Measurements from ENCODE around the gene OSBPL8. TPM values are rescaled to one million over a fixed set of nuclear protein-coding genes. Genes with fewer than 3 reads are reported as not detected.
A peak's percentile ranks its signal among the peaks of the same experiment; 100 is the strongest.

Gene OSBPL8
- total and polyA plus RNA-seq, 5 experiments from 2014 or later, result 103 to 143 (median 114) TPM

DNA sequence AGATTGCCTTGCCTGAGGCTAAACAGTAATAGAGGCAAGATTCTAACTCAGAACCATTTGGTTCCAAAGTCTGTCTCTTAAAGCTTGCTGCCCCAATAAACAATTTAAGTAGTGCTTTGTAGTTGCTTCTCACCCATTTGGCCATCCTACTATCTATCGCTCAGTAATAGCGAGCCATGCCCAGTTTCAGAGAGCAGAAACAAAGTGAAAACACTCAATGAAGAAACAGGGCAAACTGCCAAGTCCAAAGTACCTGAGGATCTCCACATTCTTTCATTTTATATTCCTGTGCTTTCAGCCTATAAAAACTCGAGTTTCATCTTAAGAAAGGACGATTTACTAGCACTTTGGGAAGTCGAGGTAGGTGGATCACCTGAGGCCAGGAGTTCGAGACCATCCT is 108.0 kb downstream of the OSBPL8 start:
- no peak overlapping the region for H3K4me3 Mint-ChIP-seq
- H3K27ac Mint-ChIP-seq, result no peak overlapping the region
- H3K9me3 Mint-ChIP-seq, result no peaks in the 10 kb centered on the region
- peaks cover 13 to 30% (median 19%) of the 10 kb centered on the region in 4 donors for H3K4me1 Mint-ChIP-seq
- no peak for DNase-seq
- H3K27me3 Mint-ChIP-seq, result no peaks in the 10 kb centered on the region
- POLR2A ChIA-PET, result no interaction called here
- ATAC-seq, result no peak
- H3K36me3 Mint-ChIP-seq, result peaks cover 9 to 40% (median 24%) of the 10 kb centered on the region in 3 donors

DNA sequence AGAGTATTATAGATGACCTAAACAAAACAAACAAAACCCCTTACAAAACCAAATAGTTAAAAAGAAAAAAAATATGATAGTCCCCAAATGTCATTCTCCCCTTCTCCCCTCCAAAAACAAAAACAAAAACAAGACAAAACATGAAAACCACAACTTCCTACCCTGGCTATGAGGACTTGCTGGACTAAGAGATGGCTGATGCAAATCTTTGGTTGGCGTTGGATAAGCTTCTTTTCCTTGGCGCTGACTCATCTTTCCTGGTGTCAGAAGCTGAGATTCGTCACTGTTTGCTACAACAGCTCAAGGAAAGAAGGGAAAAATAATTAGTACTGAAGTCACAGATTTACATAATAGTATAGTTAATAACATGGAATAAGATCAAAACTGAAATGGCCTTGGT is 108.9 kb downstream of the OSBPL8 start:
- POLR2A ChIA-PET, result no interaction called here
- Mint-ChIP-seq H3K4me3 (no peak overlapping the region), H3K27ac (peak overlapping the region in 2 of 10 donors; percentile 65 to 72), H3K36me3 (peaks cover 9 to 45% (median 24%) of the 10 kb centered on the region in 3 donors), H3K9me3 (no peaks in the 10 kb centered on the region), H3K4me1 (peaks cover 14 to 28% (median 23%) of the 10 kb centered on the region in 4 donors), H3K27me3 (no peaks in the 10 kb centered on the region)
- DNase-seq (no peak), ATAC-seq (no peak)

GRCh38 chr12:76449993-76450392 is 109.6 kb downstream of the OSBPL8 start:
- Mint-ChIP-seq H3K9me3 (no peaks in the 10 kb centered on the region), H3K27me3 (no peaks in the 10 kb centered on the region), H3K4me3 (no peak overlapping the region), H3K27ac (no peak overlapping the region), H3K4me1 (peaks cover 17 to 31% (median 30%) of the 10 kb centered on the region in 4 donors), H3K36me3 (peaks cover 9 to 45% (median 24%) of the 10 kb centered on the region in 3 donors)
- POLR2A ChIA-PET, result no interaction called here
- DNase-seq (no peak), ATAC-seq (no peak)

GRCh38 chr12:76449583-76449982 is 110.0 kb downstream of the OSBPL8 start:
- Mint-ChIP-seq H3K27me3 (no peaks in the 10 kb centered on the region), H3K36me3 (peaks cover 9 to 45% (median 24%) of the 10 kb centered on the region in 3 donors), H3K4me3 (no peak overlapping the region), H3K9me3 (no peaks in the 10 kb centered on the region), H3K27ac (no peak overlapping the region), H3K4me1 (peaks cover 17 to 34% (median 33%) of the 10 kb centered on the region in 4 donors)
- no peak for ATAC-seq
- POLR2A ChIA-PET, result no interaction called here
- no peak for DNase-seq

- Mint-ChIP-seq H3K4me1 (peaks cover 20 to 39% (median 39%) of the 10 kb centered on the region in 4 donors), H3K36me3 (peaks cover 9 to 45% (median 24%) of the 10 kb centered on the region in 3 donors), H3K27ac (no peak overlapping the region), H3K4me3 (no peak overlapping the region), H3K27me3 (no peaks in the 10 kb centered on the region), H3K9me3 (no peaks in the 10 kb centered on the region)
- ATAC-seq (no peak), DNase-seq (no peak)
- POLR2A ChIA-PET, result no interaction called here
Observed at GRCh38 chr12:76449016-76449415, 110.6 kb downstream of the OSBPL8 start.

DNA sequence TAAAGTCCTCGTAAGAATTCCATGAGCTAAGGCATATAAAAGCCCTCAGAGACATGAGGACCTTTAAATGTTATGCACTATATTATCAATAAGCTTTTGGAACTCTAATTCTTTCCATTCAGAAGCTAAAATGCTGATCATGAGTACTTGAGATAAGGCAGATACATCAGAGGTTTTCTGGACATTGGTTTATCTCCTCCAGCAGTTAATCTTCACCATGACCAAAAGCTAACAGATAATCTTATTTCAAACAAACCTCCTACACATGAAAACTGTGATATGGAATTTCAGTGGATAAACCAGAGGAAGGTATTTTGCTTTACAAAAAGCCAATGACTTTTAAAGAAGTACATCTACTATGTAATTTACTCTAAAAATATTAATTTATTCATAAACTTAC is 113.5 kb downstream of the OSBPL8 start:
- Mint-ChIP-seq H3K27ac (peak overlapping the region in 1 of 10 donors; percentile 35), H3K27me3 (no peaks in the 10 kb centered on the region), H3K9me3 (no peaks in the 10 kb centered on the region), H3K36me3 (peaks cover 9 to 34% (median 24%) of the 10 kb centered on the region in 3 donors), H3K4me3 (no peak overlapping the region), H3K4me1 (peaks cover 17 to 49% (median 44%) of the 10 kb centered on the region in 4 donors)
- POLR2A ChIA-PET, result no interaction called here
- ATAC-seq (no peak), DNase-seq (no peak)

- POLR2A ChIA-PET, result no interaction called here
- Mint-ChIP-seq H3K27me3 (no peaks in the 10 kb centered on the region), H3K27ac (peak overlapping the region in 1 of 10 donors; percentile 35), H3K9me3 (no peaks in the 10 kb centered on the region), H3K4me3 (peak overlapping the region in 1 of 10 donors; percentile 19), H3K4me1 (peaks cover 17 to 48% (median 46%) of the 10 kb centered on the region in 4 donors), H3K36me3 (peaks cover 6 to 34% (median 25%) of the 10 kb centered on the region in 3 donors)
- ATAC-seq, result no peak
- no peak for DNase-seq
Observed at GRCh38 chr12:76445462-76445861, 114.1 kb downstream of the OSBPL8 start.

- peak overlapping the region in 1 of 10 donors; percentile 18 for H3K4me3 Mint-ChIP-seq
Observed at GRCh38 chr12:76444408-76444984, 115.1 kb downstream of the OSBPL8 start.

DNA sequence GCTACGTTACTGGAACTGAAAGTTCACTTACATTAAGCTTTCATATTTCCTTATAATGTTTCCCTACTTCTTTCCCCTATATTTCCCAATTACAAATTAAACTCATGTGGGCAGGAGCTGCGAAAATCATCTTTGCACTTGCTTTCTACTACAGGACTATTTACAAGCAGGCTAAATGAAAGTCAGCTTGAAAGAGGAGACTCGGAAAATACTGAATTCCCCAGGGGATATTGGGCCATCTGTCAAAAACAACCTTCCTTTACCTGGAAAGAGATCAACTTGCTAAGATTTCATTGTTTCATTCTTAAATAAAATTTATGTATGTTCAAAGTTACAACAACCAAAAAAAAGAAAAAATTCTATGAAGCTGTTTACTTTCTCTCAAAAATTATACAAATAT is 118.6 kb downstream of the OSBPL8 start:
- ATAC-seq (no peak), DNase-seq (no peak)
- POLR2A ChIA-PET, result interaction anchor here (0.6 kb wide), 1 partner anchor 615 kb away, joined by 3 read pairs; no protein-coding TSS in a partner anchor
- Mint-ChIP-seq H3K27me3 (no peaks in the 10 kb centered on the region), H3K4me1 (peaks cover 13 to 40% (median 37%) of the 10 kb centered on the region in 4 donors), H3K36me3 (peaks cover 22 to 30% (median 28%) of the 10 kb centered on the region in 3 donors), H3K9me3 (peaks cover 0 to 15% (median 6%) of the 10 kb centered on the region in 9 donors), H3K4me3 (no peak overlapping the region), H3K27ac (peak overlapping the region in 4 of 10 donors; percentile 3 to 65 (median 34))

More at GRCh38 chr12:76444408-76444984, 115.1 kb downstream of the OSBPL8 start:
- H3K9me3 Mint-ChIP-seq, result no peaks in the 10 kb centered on the region
- POLR2A ChIA-PET, result no interaction called here
- ATAC-seq, result no peak
- H3K36me3 Mint-ChIP-seq, result peaks cover 7 to 29% (median 18%) of the 10 kb centered on the region in 3 donors
- H3K4me1 Mint-ChIP-seq, result peaks cover 15 to 47% (median 45%) of the 10 kb centered on the region in 4 donors
- DNase-seq, result no peak
- H3K27ac Mint-ChIP-seq, result peak overlapping the region in 1 of 10 donors; percentile 82
- H3K27me3 Mint-ChIP-seq, result no peaks in the 10 kb centered on the region

DNA sequence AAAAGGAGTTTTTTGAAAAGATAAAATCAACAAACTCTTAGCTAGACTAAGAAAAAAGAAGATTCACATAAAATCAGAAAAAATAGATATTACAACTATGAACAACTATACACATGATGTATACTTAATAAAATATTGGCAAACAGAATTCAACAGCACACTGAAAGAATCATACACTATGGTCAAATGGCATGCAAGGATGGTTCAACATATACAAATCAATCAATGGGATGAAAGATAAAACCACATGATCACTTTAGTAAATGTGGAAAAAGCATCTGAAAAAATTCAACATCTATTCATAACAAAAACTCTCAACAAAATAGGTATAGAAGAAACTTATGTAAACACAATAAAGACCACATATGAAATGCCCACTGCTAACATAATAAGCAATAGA is 126.8 kb downstream of the OSBPL8 start:
- DNase-seq (no peak), ATAC-seq (no peak)
- Mint-ChIP-seq H3K4me3 (no peak overlapping the region), H3K4me1 (peaks cover 12 to 28% (median 25%) of the 10 kb centered on the region in 4 donors), H3K27me3 (no peaks in the 10 kb centered on the region), H3K36me3 (peaks cover 56 to 65% (median 58%) of the 10 kb centered on the region in 3 donors), H3K9me3 (peaks cover 3 to 68% (median 42%) of the 10 kb centered on the region in 9 donors), H3K27ac (peak overlapping the region in 1 of 10 donors; percentile 37)
- POLR2A ChIA-PET, result no interaction called here

GRCh38 chr12:76428117-76428516 is 131.5 kb downstream of the OSBPL8 start:
- peaks cover 15 to 34% (median 32%) of the 10 kb centered on the region in 4 donors for H3K4me1 Mint-ChIP-seq
- ATAC-seq (no peak), DNase-seq (no peak)
- H3K9me3 Mint-ChIP-seq, result peaks cover 9 to 56% (median 41%) of the 10 kb centered on the region in 9 donors
- POLR2A ChIA-PET, result no interaction called here
- H3K36me3 Mint-ChIP-seq, result peaks cover 42 to 53% (median 46%) of the 10 kb centered on the region in 3 donors
- no peak overlapping the region for H3K27ac Mint-ChIP-seq
- no peaks in the 10 kb centered on the region for H3K27me3 Mint-ChIP-seq
- no peak overlapping the region for H3K4me3 Mint-ChIP-seq

DNA sequence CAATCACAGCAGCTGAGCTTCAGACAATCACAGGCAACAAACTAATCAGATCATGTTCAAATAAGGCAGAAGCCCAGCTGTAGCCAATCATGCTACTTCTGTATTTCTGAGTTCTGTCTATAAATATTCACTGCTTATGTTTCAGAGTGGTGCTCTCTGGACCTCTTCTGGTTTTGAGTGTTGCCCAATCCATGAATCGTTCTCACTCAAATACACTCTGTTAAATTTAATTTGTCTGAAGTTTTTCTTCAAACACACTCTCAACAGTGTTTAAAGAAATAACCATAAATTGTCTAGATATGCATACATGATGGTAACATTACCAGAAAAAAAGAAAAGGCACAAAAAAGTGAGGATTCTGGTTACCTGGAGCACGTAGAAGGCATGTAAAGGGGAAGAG is 133.4 kb downstream of the OSBPL8 start:
- Mint-ChIP-seq H3K4me3 (no peak overlapping the region), H3K36me3 (peaks cover 23 to 35% (median 30%) of the 10 kb centered on the region in 3 donors), H3K9me3 (peaks cover 5 to 37% (median 23%) of the 10 kb centered on the region in 9 donors), H3K27me3 (no peaks in the 10 kb centered on the region), H3K27ac (no peak overlapping the region), H3K4me1 (peaks cover 18 to 34% (median 33%) of the 10 kb centered on the region in 4 donors)
- POLR2A ChIA-PET, result no interaction called here
- DNase-seq, result no peak
- no peak for ATAC-seq

GRCh38 chr12:76424941-76425340 is 134.6 kb downstream of the OSBPL8 start:
- DNase-seq (no peak), ATAC-seq (no peak)
- Mint-ChIP-seq H3K36me3 (peaks cover 20 to 29% (median 23%) of the 10 kb centered on the region in 3 donors), H3K9me3 (peaks cover 0 to 30% (median 23%) of the 10 kb centered on the region in 9 donors), H3K4me3 (no peak overlapping the region), H3K27ac (no peak overlapping the region), H3K27me3 (no peaks in the 10 kb centered on the region), H3K4me1 (peaks cover 14 to 27% (median 24%) of the 10 kb centered on the region in 4 donors)
- POLR2A ChIA-PET, result no interaction called here

Measured in naive thymus-derived CD8-positive, alpha-beta T cell (primary cell).